Measurements from ENCODE around the gene TCF19.
"Not testable (repeated sequence)": the region's sequence is repeated elsewhere in the genome, so short reads cannot be mapped to it uniquely, and the experiment has no call there.

The TCF19 gene

DNA sequence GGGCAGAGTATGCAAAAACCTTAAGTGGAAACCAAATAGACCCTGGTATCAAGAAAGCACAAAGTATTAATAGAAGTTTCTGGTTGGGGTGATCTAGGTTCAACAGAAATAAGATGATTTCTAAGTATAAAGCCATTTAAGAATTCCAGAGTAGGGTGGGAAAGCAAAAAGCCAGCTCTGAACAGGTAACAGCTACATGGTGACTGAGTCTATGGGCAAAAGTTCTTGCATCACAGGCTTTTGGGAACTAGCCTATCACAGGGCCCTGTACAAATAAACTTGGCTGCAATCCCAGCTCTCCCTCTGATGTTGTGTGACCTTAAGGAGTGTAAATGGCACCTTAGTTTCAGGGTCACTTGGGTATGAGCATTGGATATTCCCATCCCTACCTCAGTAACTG, 5.5 kb downstream of the TCF19 start:
- DNase-seq, result no peak

DNA sequence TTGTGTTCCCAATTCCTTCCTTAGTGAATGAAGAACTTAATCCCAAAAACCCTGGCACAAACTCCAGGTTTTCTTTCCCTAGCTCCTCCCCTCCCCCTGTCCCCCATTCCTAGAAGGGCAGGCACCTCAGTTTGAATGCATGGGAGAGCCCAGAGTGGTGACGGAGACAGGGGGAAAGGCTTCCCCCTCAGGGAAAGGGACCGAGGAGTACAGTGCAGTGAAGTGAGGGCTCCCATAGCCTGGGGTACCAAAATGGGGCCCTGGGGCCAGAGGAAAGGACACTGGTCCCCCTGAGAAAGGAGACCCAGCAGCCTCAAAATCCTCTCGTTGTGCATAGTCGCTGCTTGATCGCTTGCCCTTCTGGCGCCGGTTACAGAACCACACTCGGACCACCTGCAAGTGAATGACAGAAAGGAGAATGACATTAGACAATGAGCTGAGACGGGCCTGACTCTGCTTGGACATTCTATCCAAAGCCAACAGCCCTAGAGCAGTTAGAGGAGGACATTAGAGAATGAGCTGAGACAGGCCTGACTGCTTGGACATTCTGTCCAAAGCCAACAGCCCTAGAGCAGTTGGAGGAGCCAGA, 6.2 kb downstream of the TCF19 start:
- DNase-seq, result not testable (repeated sequence)

GRCh38 chr6:31165064-31165832, 6.9 kb downstream of the TCF19 start:
- DNase-seq, result not testable (repeated sequence)

DNA sequence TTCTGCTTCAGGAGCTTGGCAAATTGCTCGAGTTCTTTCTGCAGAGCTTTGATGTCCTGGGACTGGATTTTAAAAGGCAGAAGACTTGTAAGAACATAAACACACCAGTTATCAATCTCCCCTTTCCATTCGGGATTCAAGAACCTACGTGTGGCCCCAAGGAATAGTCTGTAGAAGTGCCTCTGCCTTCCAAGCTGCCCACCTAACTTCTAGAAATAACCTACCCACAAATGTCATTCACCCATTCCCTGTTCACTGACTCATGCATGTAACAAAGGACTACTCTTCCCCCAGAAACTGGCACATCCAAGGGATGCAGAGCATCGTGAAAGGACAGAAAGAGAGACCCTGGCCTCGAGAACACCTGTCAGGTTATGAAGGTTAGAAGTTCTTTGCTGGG, 7.6 kb downstream of the TCF19 start:
- DNase-seq, result no peak

- no peak for DNase-seq
Observed at GRCh38 chr6:31168606-31169005, 10.2 kb downstream of the TCF19 start.

DNA sequence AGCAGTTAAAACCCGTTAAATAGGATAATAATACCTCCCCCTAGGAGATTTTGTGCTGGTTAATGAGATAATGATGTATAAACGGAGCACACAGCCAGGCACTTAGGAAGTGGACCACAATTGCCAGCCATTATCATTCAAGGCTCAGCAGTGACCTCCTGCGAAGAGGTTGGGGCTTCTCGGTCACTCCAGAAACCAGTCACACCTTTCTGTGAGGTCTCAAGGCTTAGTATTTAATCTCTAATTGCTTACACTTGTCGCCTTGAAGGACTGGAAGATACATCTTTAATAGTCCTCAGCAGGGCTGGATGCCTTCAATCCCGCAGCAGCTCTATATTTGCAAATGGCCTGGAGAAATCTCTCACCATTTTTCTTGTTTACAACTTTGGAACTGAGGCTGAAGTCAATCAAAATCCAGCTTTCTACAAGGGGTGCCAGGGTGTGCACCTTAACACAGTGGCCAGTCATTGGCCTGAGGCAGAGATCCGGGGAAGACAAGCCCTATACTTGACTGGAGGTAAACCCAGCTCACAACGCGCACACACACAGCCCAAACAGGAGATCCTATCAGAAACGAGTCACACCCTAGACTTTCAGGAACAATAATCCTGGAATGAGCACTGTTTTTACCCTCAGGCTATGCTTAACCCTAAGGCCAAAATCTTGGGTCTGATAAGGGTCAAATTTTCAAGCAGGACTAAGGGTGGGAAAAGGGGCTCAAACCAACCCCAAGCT, 10.9 kb downstream of the TCF19 start:
- DNase-seq, result no peak

GRCh38 chr6:31169858-31170599, 11.6 kb downstream of the TCF19 start:
- DNase-seq, result not testable (repeated sequence)

- DNase-seq, result no peak
Observed at GRCh38 chr6:31170600-31170881, 12.2 kb downstream of the TCF19 start, which contains the start of gene POU5F1. Gene POU5F1 (minus strand): TSS chr6:31170682. CDS start chr6:31170620, 62 bp downstream.

DNA sequence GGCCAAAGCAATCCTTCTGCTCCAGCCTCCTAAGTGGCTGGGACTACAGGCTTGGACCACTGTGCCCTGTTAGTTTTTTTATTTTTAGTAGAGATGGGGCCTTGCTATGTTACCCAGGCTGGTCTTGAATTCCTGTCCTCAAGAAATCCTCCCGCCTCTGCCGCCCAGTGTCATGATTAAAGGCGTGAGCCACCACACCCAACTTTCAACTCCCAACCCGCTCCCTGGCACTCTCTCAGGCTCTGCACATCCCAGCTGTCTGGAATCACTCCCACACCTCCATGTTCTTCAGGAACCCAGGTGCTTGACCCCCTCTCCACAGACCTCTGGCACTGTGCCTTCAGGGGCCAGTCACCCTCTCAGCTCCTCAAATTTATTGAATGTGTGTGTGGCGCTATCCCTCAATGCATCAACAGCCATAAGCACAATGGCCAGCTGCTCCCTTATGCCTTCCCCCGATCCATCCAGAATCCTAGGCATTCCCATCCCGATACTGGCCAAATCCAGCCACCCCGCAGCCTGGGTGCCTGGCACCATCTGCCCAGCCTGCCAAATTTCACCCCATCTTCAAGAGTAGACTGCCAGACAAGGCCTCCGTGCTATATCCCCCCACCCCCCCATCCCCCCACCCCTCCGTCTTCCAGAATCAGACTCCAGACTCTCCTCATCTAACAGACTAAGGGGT, 12.7 kb downstream of the TCF19 start:
- DNase-seq, result no peak

DNA sequence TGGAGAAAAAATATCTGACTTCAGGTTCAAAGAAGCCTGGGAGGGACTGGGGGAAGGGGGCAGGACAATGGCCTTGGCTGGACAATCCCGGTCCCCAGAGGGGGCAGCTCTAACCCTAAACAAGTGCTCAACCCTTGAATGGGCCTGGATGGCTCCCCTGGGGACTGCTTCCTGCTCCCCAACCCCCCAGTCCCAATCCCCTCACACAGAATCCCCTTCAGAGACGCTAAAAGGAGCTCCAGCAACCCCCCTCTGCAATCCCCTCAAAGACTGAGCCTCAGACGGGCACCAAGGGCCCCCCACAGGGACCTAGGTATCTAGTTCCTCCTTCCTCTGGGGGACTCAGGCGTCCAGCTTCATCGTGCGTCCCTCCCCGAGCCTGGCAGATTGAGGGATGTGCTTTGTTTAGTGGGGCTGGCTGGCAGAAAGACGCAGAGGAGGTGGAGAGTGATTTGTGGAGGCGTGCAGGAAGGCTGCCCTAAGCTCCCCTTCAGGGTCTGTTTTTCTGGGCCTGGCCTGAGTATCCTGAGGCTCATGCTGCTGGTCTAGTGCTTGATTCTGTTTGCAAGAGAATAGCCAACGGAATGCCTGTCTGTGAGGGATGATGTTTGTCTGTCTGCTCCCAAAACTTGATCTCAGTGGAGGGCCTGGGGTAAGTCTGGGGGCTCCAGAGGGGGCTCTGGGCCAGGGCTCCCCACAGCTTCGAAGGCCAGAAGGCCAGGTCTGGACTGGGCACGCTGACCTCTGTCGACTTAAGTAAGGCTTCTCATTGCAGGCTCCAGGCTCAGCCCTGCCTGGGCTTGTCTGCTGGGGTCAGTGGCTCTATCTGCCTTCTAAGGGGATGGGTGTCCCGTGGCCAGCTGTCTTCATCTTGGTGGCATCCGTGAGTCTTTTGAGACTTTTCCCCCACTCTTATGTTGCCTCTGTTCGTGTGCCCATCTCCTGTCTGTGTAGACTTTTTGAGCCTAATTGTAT, 13.8 kb downstream of the TCF19 start:
- DNase-seq, result no peak

DNA sequence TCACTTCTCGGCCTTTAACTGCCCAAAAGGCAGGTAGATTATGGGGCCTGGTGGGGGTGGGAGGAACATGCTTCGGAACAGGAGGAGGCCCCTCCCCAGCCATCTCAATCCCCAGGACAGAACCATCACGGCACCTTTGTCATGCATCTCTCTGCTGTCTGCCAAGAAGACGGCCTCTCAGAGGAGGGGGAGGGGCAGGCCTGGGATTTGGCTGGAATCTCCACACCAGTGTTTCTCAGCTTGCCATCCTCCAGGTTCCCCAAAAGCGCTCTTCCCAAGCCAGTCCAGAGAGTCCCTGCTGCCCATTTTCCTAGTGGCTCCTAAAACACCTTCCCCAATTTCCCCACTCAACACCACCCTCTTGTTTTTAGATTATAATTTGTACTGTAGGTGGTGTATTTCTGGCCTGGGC, 14.6 kb downstream of the TCF19 start:
- no peak for DNase-seq

- DNase-seq, result no peak
Observed at GRCh38 chr6:31173406-31173805, 15.0 kb downstream of the TCF19 start.

DNA sequence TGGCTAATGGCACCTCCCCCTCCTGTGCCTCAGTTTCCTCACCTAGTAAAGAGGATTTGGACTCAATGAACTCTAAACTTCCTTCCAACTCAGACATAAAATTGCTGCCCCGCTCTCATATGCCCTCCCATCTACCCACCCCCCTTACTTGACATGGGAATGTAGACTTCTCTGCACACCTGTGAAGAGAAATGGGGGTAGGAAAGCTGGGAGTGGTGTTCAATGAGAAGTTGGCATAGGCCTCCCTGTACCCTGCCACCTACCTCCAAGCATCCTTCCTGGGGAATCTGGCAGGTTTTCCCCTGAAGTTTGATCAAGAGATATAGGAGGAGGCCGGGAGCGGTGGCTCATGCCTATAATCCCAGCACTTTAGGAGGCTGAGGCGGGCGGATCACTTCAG, 16.0 kb downstream of the TCF19 start:
- DNase-seq, result no peak

GRCh38 chr6:31175971-31176370, 17.6 kb downstream of the TCF19 start:
- peak; percentile 89 for DNase-seq

DNA sequence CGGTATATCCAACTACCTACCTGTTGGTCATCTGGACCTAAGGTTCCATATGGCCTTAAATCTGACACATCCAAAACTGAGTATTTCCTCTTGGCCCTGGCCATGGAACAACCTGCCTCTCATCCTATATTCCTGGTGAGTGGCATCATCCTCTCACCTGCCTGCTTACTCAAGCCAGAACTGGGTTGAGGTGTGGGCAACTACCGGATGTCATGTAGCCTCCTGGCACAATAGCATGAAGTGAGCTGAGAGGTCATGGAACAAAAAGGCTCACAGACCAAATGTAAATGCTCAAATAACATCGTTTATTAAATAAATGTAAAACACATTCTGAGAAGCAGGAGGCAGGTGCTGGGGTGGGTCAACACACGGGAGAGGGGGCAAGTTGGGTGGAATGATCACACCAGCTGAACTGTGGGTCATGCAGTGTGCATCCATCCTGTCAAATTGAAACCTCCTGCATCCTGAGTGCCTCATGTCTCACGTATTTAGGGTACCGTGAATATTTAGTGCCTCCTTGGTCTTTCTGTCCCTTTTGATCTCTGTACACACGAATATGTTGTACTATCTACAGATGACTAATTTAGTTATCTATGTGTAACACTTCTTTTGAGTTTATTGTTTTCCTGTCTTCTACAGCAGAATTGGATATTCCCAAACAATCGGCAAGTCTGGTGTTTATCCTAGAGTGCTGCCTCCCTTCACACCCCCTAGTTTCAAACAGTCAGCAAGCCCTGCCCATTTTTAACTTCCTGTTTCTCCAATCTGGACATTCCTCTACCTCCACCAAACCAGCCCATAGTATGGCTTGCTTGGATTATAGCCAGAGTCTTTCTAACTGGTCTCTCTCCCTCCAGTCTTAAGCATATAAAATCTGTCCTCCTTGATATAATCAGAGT, 20.0 kb downstream of the TCF19 start:
- peak; percentile 19 for DNase-seq

GRCh38 chr6:31179042-31179386, 20.6 kb downstream of the TCF19 start:
- no peak for DNase-seq

- no peak for DNase-seq
Observed at GRCh38 chr6:31179896-31180295, 21.5 kb downstream of the TCF19 start.

DNA sequence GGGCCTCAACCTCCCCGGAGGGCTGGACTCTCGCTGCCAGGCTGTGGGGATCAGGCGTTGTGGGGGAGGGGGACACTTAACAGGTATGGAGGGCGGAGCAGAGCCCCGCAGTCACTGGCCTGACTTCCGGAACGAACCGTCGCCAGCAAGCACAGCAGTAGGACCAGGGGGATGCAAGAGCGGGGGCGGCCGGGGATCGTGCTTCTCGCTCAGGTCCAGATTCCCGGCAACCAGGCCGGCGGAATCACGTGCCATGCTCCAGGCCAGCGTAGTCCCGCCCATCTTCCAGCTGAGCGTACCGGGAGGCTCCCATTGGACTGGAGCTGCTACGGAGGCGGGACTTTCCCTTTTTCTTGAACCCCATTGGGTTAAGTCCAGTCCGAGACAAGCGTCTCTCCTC, 22.1 kb downstream of the TCF19 start:
- peak; percentile 81 for DNase-seq

- DNase-seq, result not testable (repeated sequence)
Observed at GRCh38 chr6:31183287-31183686, 24.9 kb downstream of the TCF19 start.

DNA sequence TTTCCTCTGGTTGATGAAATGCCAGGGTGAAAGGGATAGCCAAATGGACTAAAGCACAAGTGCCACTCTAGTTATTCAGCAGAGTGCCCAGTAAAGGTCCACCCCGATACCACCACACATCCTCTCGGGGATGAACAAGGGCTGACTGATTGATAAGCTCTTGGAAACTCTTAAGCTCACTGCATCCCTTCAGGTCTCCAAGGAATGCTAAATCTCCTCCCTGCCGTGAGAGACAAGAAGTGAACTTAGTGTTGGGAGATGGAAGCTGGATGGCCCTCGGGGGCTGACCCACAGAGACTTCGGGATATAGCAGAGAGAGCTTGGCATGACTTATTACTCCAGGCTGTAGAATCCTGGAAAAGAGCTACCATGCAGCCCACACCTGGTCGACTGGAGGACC, 25.5 kb downstream of the TCF19 start:
- not testable (repeated sequence) for DNase-seq

DNA sequence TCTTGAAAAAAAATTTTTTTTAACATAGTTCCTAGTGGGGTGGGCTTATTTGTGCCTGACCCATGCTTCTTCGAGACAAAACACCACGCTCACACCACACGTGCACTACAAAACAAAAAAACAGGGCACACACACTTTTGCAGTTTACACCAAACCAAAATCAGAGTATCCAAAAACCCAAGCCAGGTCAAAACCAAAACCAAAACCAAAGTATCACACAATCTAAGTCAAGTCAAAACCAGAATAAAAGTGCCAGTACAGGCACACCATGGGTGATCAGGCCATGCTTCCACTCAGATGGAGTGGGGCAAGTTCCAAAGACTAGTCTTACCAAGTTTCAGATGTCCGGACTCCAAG, 27.3 kb downstream of the TCF19 start:
- DNase-seq, result not testable (repeated sequence)

Measured in fibroblast of skin of right biceps (primary cell).